Immature natural killer cell (primary cell): Measurements from ENCODE around the gene CAT. TPM values are rescaled to one million over a fixed set of nuclear protein-coding genes. Genes with fewer than 3 reads are reported as not detected.
A peak's percentile ranks its signal among the peaks of the same experiment; 100 is the strongest.

Experiments
- DNase-seq, 3 donors: peaks; one replicate each; pipeline ENCODE4 v3.0.0; 2022; ENCODE audit warnings: mixed read lengths in 1 of 3
- H3K27ac Mint-ChIP-seq, 6 donors: one replicate each; pipeline ENCODE4 v1.8.0; 2020; ENCODE audit warnings: mixed read lengths in 6 of 6, mild to moderate bottlenecking in 5 of 6, inconsistent platforms in 4 of 6, moderate library complexity in 3 of 6
- H3K27me3 Mint-ChIP-seq, 3 donors: one replicate each; pipeline ENCODE4 v1.8.0; 2020 to 2021; ENCODE audit warnings: low read depth in 3 of 3, mild to moderate bottlenecking in 3 of 3, mixed read lengths in 3 of 3, moderate library complexity in 3 of 3, inconsistent platforms in 1 of 3
- H3K36me3 Mint-ChIP-seq, 3 donors: one replicate each; pipeline ENCODE4 v1.8.0; 2020; ENCODE audit warnings: mixed read lengths in 3 of 3, inconsistent platforms in 2 of 3, mild to moderate bottlenecking in 2 of 3
- H3K4me1 Mint-ChIP-seq, 2 donors: one replicate each; pipeline ENCODE4 v1.8.0; 2020; ENCODE audit warnings: inconsistent platforms in 2 of 2, mild to moderate bottlenecking in 2 of 2, mixed read lengths in 2 of 2, moderate library complexity in 1 of 2
- H3K4me3 Mint-ChIP-seq, 5 donors: one replicate each; pipeline ENCODE4 v1.8.0; 2020; ENCODE audit warnings: mild to moderate bottlenecking in 5 of 5, mixed read lengths in 5 of 5, inconsistent platforms in 3 of 5, moderate library complexity in 3 of 5
- H3K9me3 Mint-ChIP-seq, 6 donors: one replicate each; pipeline ENCODE4 v1.8.0; 2020; ENCODE audit warnings: mild to moderate bottlenecking in 6 of 6, mixed read lengths in 6 of 6, inconsistent platforms in 4 of 6, moderate library complexity in 3 of 6
- polyA plus RNA-seq, 3 donors: library from polyadenylated mRNA; unstranded; fragments of 300-500 nt; fragmentation: Illumina TruSeq; gene quantifications; one replicate each; pipeline ENCODE4 v1.2.3, GENCODE V29; 2021

The CAT gene
- polyA plus RNA-seq, 3 donors from 2014 or later = 97.5 to 192 (median 153) TPM

GRCh38 chr11:34454308-34455032 lies 15.7 kb downstream of the CAT start:
- DNase-seq = no peak
- Mint-ChIP-seq H3K36me3 (peaks cover 42 to 74% (median 66%) of the 10 kb centered on the region in 3 donors), H3K4me3 (no peak overlapping the region), H3K27me3 (peaks cover 0 to 2% (median 0%) of the 10 kb centered on the region in 3 donors), H3K27ac (no peak overlapping the region), H3K4me1 (peaks cover 4 to 10% of the 10 kb centered on the region in 2 donors), H3K9me3 (no peaks in the 10 kb centered on the region)

DNA sequence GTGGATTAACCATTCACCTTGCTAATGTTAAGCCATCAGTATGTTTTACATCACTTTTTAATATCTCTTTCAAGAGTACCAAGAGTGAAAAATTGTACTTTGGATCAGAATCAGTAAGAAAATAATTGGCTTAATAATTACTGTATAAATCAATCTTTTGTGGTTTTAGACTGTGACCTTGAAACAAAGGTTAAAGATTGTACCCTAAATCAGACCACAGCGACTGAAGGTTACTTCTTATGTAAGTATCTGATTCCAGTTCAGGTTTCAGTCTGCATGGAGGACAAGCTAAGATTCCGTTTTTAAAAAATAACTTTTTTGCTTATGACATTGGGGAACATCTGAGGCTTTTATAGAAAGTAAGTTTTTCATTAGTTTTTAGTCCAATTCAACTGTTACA lies 18.9 kb downstream of the CAT start:
- Mint-ChIP-seq H3K27ac (no peak overlapping the region), H3K36me3 (peaks cover 27 to 76% (median 56%) of the 10 kb centered on the region in 3 donors)
- DNase-seq = no peak

DNA sequence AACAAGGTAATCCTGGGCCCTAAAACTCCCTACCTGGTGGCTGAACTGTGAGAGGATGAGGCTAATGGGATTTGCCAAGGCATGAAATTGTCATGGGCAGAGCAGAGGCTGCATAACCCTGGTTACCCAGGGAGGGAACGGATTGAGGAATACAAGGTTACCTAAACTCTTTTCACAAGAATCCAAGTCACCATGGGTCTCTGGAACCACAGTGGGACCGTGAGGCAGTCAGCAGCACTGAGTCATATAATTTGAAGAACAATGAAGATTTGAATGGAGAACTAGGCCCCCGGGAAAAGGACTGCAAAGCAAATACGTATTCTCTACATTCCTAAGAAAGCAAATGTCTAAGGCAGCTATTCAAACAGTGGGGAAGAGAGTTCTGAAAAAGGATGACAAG lies 19.8 kb downstream of the CAT start:
- DNase-seq = no peak
- Mint-ChIP-seq H3K27me3 (peaks cover 0 to 2% (median 0%) of the 10 kb centered on the region in 3 donors), H3K4me3 (no peak overlapping the region), H3K9me3 (no peaks in the 10 kb centered on the region), H3K27ac (no peak overlapping the region), H3K4me1 (no peaks in the 10 kb centered on the region), H3K36me3 (peaks cover 35 to 79% (median 58%) of the 10 kb centered on the region in 3 donors)

More for the DNA sequence above, 18.9 kb downstream of the CAT start:
- Mint-ChIP-seq H3K9me3 (no peaks in the 10 kb centered on the region), H3K4me3 (no peak overlapping the region), H3K4me1 (no peaks in the 10 kb centered on the region), H3K27me3 (peaks cover 0 to 2% (median 0%) of the 10 kb centered on the region in 3 donors)

DNA sequence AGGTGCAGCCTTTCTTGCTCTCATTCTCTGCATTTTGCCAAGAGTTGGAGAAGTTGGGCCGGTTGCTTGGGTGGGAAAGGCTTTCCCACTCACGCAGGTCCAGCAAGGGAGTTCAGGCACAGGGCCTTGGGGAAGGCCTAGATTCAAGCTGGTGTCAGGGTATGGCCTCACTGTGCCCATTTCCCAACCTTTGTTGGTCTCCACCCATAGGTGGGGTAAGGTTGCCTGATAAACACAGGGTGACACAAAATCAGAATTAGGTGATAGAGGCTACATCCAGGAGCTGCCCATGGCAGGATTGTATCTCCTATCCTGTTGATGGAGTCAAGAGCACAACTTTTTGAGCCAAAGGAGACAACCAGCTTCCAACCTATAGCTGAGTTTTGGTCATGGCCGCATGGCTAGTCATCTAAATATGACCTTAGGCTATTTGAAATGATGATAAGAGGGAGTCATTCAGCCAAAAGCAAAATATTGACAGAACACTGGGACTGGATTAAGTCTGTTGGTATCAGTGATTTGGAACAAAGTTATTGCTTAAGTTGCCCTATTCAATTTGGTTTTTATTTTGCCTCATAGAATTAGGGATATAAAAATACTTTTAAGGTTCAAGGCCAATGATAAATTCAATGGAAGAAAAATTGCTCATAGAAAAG lies 20.9 kb downstream of the CAT start:
- Mint-ChIP-seq H3K4me3 (no peak overlapping the region), H3K36me3 (peaks cover 45 to 79% (median 52%) of the 10 kb centered on the region in 3 donors), H3K27ac (no peak overlapping the region), H3K27me3 (peaks cover 0 to 2% (median under 1%) of the 10 kb centered on the region in 3 donors), H3K9me3 (no peaks in the 10 kb centered on the region), H3K4me1 (no peaks in the 10 kb centered on the region)
- no peak for DNase-seq

GRCh38 chr11:34460278-34460677 lies 21.5 kb downstream of the CAT start:
- Mint-ChIP-seq H3K4me3 (no peak overlapping the region), H3K36me3 (peaks cover 49 to 78% (median 51%) of the 10 kb centered on the region in 3 donors), H3K4me1 (no peaks in the 10 kb centered on the region), H3K27ac (no peak overlapping the region), H3K9me3 (no peaks in the 10 kb centered on the region), H3K27me3 (peaks cover 0 to 2% (median 1%) of the 10 kb centered on the region in 3 donors)
- no peak for DNase-seq

GRCh38 chr11:34461215-34461614 lies 22.5 kb downstream of the CAT start:
- no peaks in the 10 kb centered on the region for H3K4me1 Mint-ChIP-seq
- peaks cover 0 to 2% (median 1%) of the 10 kb centered on the region in 3 donors for H3K27me3 Mint-ChIP-seq
- H3K4me3 Mint-ChIP-seq = no peak overlapping the region
- H3K9me3 Mint-ChIP-seq = peaks cover 2 to 6% (median 3%) of the 10 kb centered on the region in 6 donors
- H3K36me3 Mint-ChIP-seq = peaks cover 53 to 78% (median 55%) of the 10 kb centered on the region in 3 donors
- DNase-seq = no peak
- no peak overlapping the region for H3K27ac Mint-ChIP-seq

GRCh38 chr11:34464591-34465051 lies 25.9 kb downstream of the CAT start:
- no peak for DNase-seq
- peaks cover 0 to 1% (median 0%) of the 10 kb centered on the region in 3 donors for H3K27me3 Mint-ChIP-seq
- H3K9me3 Mint-ChIP-seq = peaks cover 7 to 16% (median 9%) of the 10 kb centered on the region in 6 donors
- no peak overlapping the region for H3K4me3 Mint-ChIP-seq
- no peak overlapping the region for H3K27ac Mint-ChIP-seq
- H3K4me1 Mint-ChIP-seq = no peaks in the 10 kb centered on the region
- peaks cover 56 to 74% (median 57%) of the 10 kb centered on the region in 3 donors for H3K36me3 Mint-ChIP-seq

GRCh38 chr11:34466802-34467488 lies 28.2 kb downstream of the CAT start:
- no peaks in the 10 kb centered on the region for H3K4me1 Mint-ChIP-seq
- H3K27me3 Mint-ChIP-seq = peaks cover 0 to 1% (median 0%) of the 10 kb centered on the region in 3 donors
- H3K9me3 Mint-ChIP-seq = peaks cover 7 to 16% (median 9%) of the 10 kb centered on the region in 6 donors
- no peak overlapping the region for H3K4me3 Mint-ChIP-seq
- H3K27ac Mint-ChIP-seq = no peak overlapping the region
- no peak for DNase-seq
- peaks cover 58 to 80% (median 60%) of the 10 kb centered on the region in 3 donors for H3K36me3 Mint-ChIP-seq

DNA sequence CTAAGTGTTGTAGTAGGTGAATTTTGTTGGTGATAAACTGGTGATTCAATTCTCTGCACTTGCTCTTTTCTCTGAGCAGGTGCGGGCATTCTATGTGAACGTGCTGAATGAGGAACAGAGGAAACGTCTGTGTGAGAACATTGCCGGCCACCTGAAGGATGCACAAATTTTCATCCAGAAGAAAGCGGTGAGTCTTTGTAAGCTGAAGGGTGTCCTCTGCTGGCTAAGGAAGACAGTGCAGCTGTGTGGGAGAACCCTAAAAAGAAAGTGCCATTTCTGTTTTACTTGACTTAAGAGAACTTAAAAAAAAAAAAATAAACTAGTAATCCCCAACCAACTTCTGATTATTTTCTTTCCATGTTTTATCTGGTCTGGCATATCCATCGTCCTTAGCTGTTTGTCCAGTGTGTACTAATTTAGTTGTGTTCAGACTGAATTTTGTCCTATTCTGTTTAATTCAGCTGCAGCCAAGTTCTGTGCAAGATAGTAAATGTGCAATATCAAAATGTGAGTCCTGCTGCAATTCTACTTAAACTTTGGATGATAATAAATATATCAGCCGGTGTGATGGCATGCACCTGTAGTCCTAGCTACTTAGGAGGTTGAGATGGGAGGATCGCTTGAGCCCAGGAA lies 29.6 kb downstream of the CAT start:
- H3K27me3 Mint-ChIP-seq = peaks cover 0 to 1% (median 0%) of the 10 kb centered on the region in 3 donors
- peak in 1 of 3 donors; percentile 3 for DNase-seq
- no peak overlapping the region for H3K27ac Mint-ChIP-seq
- H3K4me3 Mint-ChIP-seq = no peak overlapping the region
- H3K36me3 Mint-ChIP-seq = peaks cover 47 to 80% (median 58%) of the 10 kb centered on the region in 3 donors
- no peaks in the 10 kb centered on the region for H3K4me1 Mint-ChIP-seq
- H3K9me3 Mint-ChIP-seq = peaks cover 7 to 16% (median 9%) of the 10 kb centered on the region in 6 donors

GRCh38 chr11:34473603-34474169 lies 35.0 kb downstream of the CAT start:
- H3K4me1 Mint-ChIP-seq = no peaks in the 10 kb centered on the region
- peaks cover 15 to 49% (median 20%) of the 10 kb centered on the region in 3 donors for H3K36me3 Mint-ChIP-seq
- DNase-seq = no peak
- peak overlapping the region in 2 of 6 donors; percentile 0 to 13 for H3K27ac Mint-ChIP-seq
- no peak overlapping the region for H3K4me3 Mint-ChIP-seq
- peaks cover 0 to 1% (median 0%) of the 10 kb centered on the region in 3 donors for H3K27me3 Mint-ChIP-seq
- H3K9me3 Mint-ChIP-seq = no peaks in the 10 kb centered on the region

DNA sequence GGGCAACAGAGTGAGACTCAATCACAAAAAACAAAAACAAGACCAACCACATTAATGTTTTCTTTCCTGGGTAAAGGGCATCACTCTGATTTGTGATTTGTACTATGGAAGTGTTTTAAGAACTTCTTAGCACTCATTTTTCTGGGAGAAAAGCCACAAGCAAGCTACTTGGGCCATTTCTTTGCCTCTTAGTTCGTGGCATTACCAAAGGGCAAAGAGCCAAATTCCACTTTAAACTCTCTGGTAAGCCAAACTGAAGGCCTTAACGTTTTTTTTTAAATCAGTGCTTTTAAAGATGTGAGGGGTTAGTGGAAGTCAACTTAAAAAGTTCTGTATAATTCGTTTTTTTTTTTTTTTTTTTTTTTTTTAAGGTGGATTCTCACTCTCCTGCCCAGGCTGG lies 36.9 kb downstream of the CAT start:
- Mint-ChIP-seq H3K4me1 (no peaks in the 10 kb centered on the region), H3K4me3 (no peak overlapping the region), H3K36me3 (peaks cover 15 to 37% (median 15%) of the 10 kb centered on the region in 3 donors), H3K27ac (no peak overlapping the region), H3K9me3 (no peaks in the 10 kb centered on the region), H3K27me3 (peaks cover 0 to 3% (median 2%) of the 10 kb centered on the region in 3 donors)
- no peak for DNase-seq

GRCh38 chr11:34476849-34477248 lies 38.1 kb downstream of the CAT start:
- H3K27me3 Mint-ChIP-seq = peaks cover 0 to 4% (median 2%) of the 10 kb centered on the region in 3 donors
- no peaks in the 10 kb centered on the region for H3K9me3 Mint-ChIP-seq
- no peaks in the 10 kb centered on the region for H3K4me1 Mint-ChIP-seq
- H3K4me3 Mint-ChIP-seq = no peak overlapping the region
- DNase-seq = no peak
- H3K36me3 Mint-ChIP-seq = peaks cover 7 to 26% (median 10%) of the 10 kb centered on the region in 3 donors
- no peak overlapping the region for H3K27ac Mint-ChIP-seq
